Sigmoid colon (tissue), 4 donors: Measurements from ENCODE around the gene SLC6A8.
A peak's percentile ranks its signal among the peaks of the same experiment; 100 is the strongest.

Source experiments
- CTCF ChIP-seq, 4 experiments: fragments of 450-650 bp in 3 of 4; fragments of 200-600 bp in 1 of 4; IDR thresholded peaks; one replicate each; pipeline ENCODE4 v1.5.1; 2016 to 2019; ENCODE audit warnings: antibody characterized with exemption in 4 of 4, mild to moderate bottlenecking in 3 of 4, moderate library complexity in 2 of 4
- POLR2A ChIP-seq, 2 donors: fragments of 450-650 bp; IDR thresholded peaks; one replicate each; pipeline ENCODE4 v1.6.1; 2016; ENCODE audit warnings: antibody characterized with exemption in 2 of 2, mild to moderate bottlenecking in 2 of 2, moderate library complexity in 2 of 2
- POLR2AphosphoS5 ChIP-seq, 4 donors: sonication (generic); formaldehyde crosslinking; IDR thresholded peaks; one replicate each; pipeline ENCODE4 v1.6.1; 2017; ENCODE audit warnings: antibody characterized with exemption in 4 of 4

GRCh38 chrX:153708415-153708814, 20.7 kb downstream of the SLC6A8 start:
- peak; percentile 55 to 62 (median 61) for TF ChIP-seq CTCF (IDR thresholded peaks at IDR 0.05)
- no peak for TF ChIP-seq POLR2AphosphoS5 (IDR thresholded peaks at IDR 0.05)
- TF ChIP-seq POLR2A (IDR thresholded peaks at IDR 0.05), result no peak
